GM21526 (cell line): ENCODE measurements around the gene APC.
A peak's percentile ranks its signal among the peaks of the same experiment; 100 is the strongest.
"Not testable (repeated sequence)": the region's sequence is repeated elsewhere in the genome, so short reads cannot be mapped to it uniquely, and the experiment has no call there.

Source experiments
- ATAC-seq: cut with Tn5 transposase; IDR thresholded peaks from one replicate; pipeline ENCODE4 v1.9.1; 2021; ENCODE audit warnings: moderate library complexity; ENCODE audit not compliant: unreplicated experiment, low FRiP score

Gene APC

GRCh38 chr5:112713206-112713605, 24.5 kb upstream of the APC start:
- ATAC-seq: no peak

GRCh38 chr5:112716895-112717294, 20.8 kb upstream of the APC start:
- ATAC-seq: not testable (repeated sequence)

GRCh38 chr5:112717506-112718082, 20.1 kb upstream of the APC start:
- ATAC-seq: no peak

GRCh38 chr5:112718344-112718743, 19.3 kb upstream of the APC start:
- no peak for ATAC-seq

- no peak for ATAC-seq
These were observed 17.1 kb upstream of the APC start for GRCh38 chr5:112720576-112720975.

GRCh38 chr5:112724901-112725300, 12.8 kb upstream of the APC start:
- no peak for ATAC-seq

GRCh38 chr5:112729630-112730029, 8.1 kb upstream of the APC start:
- ATAC-seq: no peak

- ATAC-seq: no peak
These were observed 5.6 kb upstream of the APC start for GRCh38 chr5:112732131-112732530.

GRCh38 chr5:112733586-112733985, 4.1 kb upstream of the APC start:
- no peak for ATAC-seq

GRCh38 chr5:112734597-112734996, 3.1 kb upstream of the APC start:
- no peak for ATAC-seq

GRCh38 chr5:112735702-112736101, 2.0 kb upstream of the APC start:
- no peak for ATAC-seq

GRCh38 chr5:112737070-112737462, 619 bp upstream of the APC start:
- ATAC-seq: peak; percentile 3

GRCh38 chr5:112738191-112738560, 491 bp downstream of the APC start:
- peak; percentile 29 for ATAC-seq

- no peak for ATAC-seq
These were observed 4.7 kb downstream of the APC start for GRCh38 chr5:112742424-112742823.

GRCh38 chr5:112743631-112744030, 5.9 kb downstream of the APC start:
- ATAC-seq: no peak

- ATAC-seq: no peak
These were observed 14.7 kb downstream of the APC start for GRCh38 chr5:112752335-112752734.

- ATAC-seq: no peak
These were observed 18.0 kb downstream of the APC start for GRCh38 chr5:112755703-112756102.

GRCh38 chr5:112757468-112758208, 20.0 kb downstream of the APC start:
- ATAC-seq: peak; percentile 86

GRCh38 chr5:112758676-112759075, 21.0 kb downstream of the APC start:
- ATAC-seq: no peak

GRCh38 chr5:112762113-112762810, 24.6 kb downstream of the APC start:
- ATAC-seq: no peak

- ATAC-seq: no peak
These were observed 25.5 kb downstream of the APC start for GRCh38 chr5:112763165-112763564.

GRCh38 chr5:112772124-112772523, 34.4 kb downstream of the APC start:
- no peak for ATAC-seq
